ENCODE results near the gene SRXN1. TPM values are rescaled to one million over a fixed set of nuclear protein-coding genes. Genes with fewer than 3 reads are reported as not detected.
"Not testable (repeated sequence)": the region's sequence is repeated elsewhere in the genome, so short reads cannot be mapped to it uniquely, and the experiment has no call there.

The SRXN1 gene
- total RNA-seq, 1 donor from 2014 or later = 41.5 TPM

- DNase-seq (ENCODE audit: low read depth) = no peak
These were observed 3.0 kb upstream of the SRXN1 start for GRCh38 chr20:655726-656624.

DNA sequence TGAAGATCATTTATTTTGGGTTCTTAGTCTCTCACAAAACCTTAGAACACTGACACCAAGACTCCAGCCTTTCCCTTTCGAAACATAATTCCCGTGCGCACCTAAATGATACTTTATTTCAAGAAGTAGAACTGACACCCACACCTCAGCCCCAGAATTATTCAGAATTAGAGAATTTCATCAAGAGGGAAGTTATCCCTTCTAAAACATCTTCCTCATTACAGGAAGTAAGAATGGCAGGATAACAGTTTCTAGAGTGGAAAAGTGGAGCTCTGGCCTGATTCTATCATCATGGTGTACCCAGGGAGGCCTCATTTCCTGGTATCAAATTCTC is 1.4 kb upstream of the SRXN1 start:
- DNase-seq (ENCODE audit: low read depth) = no peak

GRCh38 chr20:653590-654416 is 803 bp upstream of the SRXN1 start:
- no peak for DNase-seq (ENCODE audit: low read depth)

DNA sequence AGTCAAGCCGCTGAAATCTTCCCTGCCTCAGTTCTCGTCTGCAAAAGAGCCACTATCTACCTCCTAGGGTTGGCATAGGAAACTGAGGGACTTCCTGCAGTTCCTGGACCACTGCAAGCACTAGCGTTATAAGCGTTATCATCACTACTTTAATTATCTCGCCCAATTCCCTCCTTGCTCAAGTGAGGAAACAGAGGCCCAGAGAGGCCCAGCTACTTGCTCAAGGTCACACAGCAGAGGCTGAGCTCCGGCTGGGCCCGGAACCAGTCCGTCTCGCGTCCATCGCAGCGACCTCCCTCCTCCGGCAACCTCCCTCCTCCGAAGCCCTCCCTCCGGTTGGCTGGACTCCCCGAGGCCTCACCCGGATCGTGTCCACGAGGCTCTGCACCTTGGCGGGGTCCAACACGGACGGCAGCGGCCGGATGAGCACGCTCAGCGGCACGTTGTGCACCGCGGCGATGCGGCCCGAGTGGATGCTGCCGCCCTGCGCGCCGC is 338 bp downstream of the SRXN1 start:
- no peak for DNase-seq (ENCODE audit: low read depth)

DNA sequence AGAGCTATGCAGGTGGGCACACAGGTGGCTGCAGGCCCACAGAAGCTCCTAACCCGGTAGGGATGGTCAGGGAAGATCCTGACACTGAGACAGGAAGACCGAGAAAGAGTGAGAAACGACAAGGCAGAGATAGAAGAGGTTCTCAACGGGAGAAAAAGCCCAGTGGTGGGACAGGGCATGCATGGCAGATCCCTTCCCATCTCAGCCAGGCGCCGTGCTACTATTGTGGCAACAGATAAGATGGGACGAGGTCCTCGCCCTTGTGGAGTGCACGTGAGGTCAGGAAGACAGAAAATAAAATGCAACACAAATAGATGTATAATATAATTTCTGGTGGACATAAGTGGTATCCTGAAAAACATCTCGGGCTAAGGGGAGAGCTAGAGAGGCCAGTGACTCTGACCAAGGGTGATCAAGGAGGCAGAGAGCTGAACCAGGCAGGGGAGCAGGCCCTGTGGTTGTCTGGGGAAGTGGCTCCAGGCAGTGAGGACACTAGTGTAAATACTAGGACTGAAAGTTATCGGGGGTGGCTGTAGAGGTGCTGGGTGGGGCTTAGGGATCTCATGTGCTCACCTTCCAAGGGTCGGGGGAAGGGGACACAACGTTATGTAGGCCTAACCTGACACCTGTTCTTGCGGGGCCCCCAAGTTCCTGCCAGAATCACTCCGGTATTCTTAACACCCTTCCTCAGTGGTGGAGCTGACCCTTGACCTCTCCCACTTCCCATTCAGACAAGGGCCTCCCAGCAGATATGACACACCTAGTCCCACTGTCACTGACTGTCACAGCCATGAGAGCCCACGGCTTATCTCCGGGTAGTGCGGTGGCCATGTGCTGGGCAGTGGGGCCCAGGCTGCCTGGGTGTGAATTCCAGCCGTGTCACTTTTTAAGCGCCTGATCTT is 1.0 kb downstream of the SRXN1 start:
- DNase-seq (ENCODE audit: low read depth) = no peak

- DNase-seq (ENCODE audit: low read depth) = no peak
These were observed 2.0 kb downstream of the SRXN1 start for GRCh38 chr20:650954-651353.

- DNase-seq (ENCODE audit: low read depth) = no peak
These were observed 2.7 kb downstream of the SRXN1 start for GRCh38 chr20:650281-650680.

DNA sequence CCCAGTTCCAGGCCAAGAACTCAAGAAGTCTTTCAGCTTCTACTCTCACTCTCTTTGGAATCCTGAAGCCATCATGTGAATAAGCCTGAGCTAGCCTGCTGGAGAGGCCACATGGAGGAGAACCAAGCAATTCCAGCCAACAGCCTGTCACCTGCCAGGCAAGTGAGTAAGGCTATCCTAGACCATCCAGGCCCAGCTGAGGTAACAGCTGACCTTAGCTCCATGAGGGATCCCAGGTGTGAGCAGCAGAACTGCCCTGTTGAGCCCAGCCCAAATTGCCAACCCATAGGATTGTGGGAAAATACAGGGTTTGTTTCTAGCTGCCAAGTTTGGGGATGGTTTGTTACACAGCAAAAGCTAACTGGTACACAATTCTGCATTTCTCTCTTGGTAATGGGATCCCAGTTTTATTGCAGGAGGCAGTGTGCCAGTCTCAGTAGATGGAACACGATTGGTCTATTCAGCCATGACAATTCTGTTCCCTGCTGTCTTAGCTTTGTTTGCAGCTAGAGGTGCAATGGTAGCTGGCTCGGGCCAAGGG is 5.5 kb downstream of the SRXN1 start:
- no peak for DNase-seq (ENCODE audit: low read depth)

DNA sequence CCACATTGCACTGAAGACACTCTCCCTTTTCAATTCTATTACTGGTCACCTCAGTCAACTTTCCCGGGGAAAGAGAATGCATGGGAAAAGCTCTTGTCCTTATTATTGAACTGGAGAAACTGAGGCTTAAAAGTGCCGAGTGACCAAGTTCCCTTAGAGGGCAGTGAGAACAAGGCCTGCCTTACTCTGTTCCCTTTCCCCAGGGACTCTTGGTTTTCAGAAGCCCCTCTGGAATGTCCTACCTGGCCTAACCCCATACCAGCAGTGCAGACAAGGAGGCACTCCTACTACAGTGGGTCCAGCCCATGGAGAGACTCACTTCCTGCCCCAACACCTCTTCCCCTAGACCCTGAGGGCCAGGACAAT is 6.1 kb downstream of the SRXN1 start:
- no peak for DNase-seq (ENCODE audit: low read depth)

DNA sequence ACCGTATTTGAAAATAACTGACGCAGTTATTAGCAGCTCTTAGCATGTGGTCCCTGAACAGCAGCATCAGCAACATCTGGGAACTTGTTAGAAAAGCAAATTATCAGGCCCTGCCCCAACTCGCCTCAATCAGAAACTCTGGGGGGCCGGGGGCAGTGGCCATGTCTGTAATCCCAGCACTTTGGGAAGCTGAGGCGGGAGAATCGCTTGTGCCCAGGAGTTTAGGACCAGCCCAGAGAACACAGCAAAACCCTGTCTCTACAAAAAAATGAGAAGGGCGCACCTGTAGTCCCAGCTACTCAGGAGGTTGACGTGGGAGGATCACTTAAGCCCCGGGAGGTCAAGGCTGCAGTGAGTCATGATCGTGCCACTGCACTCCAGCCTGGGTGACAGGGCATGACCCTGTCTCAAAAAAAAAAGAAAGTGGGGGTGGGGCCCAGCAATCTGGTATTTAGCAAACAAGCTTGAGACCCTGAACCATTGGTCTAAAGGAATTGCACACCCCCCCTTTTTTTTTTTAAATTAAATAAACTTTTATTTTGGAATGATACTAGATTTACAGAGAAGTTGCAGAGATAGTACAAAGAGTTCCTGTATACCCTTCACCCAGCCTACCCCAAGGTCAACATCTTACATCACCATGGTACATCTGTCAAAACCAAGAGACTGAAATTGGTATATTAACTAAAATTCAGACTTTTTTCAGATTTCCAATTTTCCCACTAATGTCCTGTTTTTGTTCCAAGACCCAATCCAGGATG is 6.7 kb downstream of the SRXN1 start:
- no peak for DNase-seq (ENCODE audit: low read depth)

GRCh38 chr20:645318-646106 is 7.5 kb downstream of the SRXN1 start:
- DNase-seq (ENCODE audit: low read depth) = peak; percentile 38

DNA sequence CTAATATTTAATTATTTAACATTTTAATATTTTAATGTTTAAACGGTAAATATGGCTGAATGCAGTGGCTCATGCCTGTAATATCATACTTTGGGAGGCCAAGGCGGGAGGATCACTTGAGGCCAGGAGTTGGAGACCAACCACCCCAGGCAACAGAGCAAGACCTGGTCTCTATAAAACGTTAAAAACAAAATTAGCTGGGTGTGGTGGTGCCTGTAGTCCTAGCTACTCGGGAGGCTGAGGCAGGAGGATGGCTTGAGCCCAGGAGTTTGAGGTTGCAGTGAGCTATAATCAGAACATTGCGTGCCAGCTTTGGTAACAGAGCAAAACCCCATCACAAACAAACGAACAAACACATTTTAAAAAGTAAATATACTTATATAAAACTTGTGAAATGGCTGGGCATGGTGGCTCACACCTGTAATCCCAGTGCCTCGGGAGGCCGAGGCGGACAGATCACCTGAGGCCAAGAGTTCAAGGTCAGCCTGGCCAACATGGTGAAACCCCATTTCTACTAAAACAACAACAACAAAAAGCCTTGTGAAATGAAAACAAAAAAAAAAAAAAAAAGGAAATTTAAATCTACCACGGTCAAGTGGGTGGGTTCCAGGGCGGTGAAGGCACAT is 8.2 kb downstream of the SRXN1 start:
- DNase-seq (ENCODE audit: low read depth) = no peak

DNA sequence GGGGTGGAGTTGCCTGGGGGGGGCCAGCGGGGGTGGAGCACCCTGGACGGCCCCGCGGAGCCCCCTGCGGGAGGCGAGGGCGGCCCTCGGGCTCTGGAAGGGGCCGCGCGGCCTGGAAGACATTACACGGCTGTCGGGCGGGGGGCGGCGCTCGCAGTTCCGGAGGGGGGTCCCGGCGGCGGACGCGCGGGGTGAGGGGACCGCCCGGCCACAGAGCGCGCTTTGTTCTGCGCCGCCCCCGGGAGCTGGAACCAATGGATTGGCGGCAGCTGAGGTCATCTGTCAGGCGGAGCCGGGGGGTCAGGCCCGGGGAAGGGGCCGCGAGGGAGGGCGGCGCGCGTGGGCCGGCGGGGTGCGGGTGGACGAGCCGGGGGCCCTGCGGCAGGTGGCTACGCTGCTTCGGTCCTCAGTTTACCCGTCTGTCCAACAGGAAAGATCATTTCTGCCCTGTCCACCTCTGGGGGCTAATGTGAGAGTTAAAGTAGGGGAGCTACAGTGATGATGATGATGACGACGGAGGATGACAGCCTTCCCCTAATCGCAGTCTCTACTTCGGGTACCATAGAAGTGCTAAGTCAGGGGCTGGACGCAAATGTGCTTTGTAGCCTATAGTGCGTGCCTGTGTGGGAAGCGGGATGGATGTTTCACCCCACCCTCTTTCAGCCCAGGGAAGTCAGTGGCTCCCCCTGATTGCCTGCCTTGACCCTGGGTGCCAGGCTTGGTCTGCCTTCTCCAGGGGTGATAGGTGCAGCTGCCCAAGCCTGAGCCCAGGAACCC is 10.4 kb downstream of the SRXN1 start:
- DNase-seq (ENCODE audit: low read depth) = no peak

DNA sequence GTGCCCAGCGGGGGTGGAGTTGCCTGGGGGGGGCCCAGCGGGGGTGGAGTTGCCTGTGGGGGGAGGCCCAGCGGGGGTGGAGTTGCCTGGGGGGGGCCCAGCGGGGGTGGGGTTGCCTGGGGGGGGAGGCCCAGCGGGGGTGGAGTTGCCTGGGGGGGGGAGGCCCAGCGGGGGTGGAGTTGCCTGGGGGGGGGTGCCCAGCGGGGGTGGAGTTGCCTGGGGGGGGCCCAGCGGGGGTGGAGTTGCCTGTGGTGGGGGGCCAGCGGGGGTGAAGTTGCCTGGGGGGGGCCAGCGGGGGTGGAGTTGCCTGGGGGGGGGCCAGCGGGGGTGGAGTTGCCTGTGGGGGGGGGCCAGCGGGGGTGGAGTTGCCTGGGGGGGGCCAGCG is 11.0 kb downstream of the SRXN1 start:
- DNase-seq (ENCODE audit: low read depth) = not testable (repeated sequence)

DNA sequence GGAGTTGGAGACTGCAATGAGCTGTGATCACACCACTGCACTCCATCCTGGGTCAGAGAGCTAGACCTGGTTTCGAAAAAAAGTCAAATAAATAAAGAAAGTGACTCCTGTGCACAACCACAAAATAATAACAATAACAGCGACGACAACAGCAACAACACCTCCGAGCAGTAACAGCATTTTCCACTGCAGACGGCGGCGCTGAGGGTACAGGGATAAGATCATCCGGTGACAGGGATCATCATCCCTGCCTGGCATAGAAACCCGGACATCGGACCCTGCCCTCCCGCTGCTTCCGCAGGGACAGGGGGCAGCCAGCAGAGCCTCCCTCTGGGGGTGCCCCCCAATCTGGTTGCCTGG is 11.5 kb downstream of the SRXN1 start:
- peak; percentile 27 for DNase-seq (ENCODE audit: low read depth)

- DNase-seq (ENCODE audit: low read depth) = no peak
These were observed 12.1 kb downstream of the SRXN1 start for GRCh38 chr20:640674-641515.

DNA sequence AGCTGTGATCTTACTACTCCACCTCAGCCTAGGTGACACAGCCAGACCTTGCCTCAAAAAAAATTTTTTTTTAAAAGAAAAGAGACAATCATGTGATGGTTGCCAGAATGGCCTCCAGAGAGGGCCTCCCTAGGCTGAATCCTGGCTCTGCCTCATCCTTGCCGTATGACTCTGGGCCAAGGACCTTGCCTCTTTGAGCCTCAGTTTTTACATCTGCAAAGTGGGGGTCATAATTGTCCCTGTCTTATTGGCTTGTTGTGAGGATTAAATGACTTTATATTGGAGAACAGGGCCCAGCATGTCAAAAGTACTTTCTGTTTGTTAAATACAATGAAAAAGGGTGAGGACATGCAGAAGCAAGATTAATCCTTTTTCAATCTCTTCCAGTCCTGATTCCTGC is 14.4 kb downstream of the SRXN1 start:
- no peak for DNase-seq (ENCODE audit: low read depth)

- DNase-seq (ENCODE audit: low read depth) = no peak
These were observed 15.4 kb downstream of the SRXN1 start for GRCh38 chr20:637559-637958.

All from renal cortical epithelial cell (primary cell).